DOHH2 (cell line): ENCODE measurements around the gene UNKL.

Experiments used
- CTCF ChIP-seq: fragments of 200-600 bp; sonication (generic); IDR thresholded peaks from one replicate; pipeline ENCODE4 v1.5.1; 2014; ENCODE audit warnings: antibody characterized with exemption, mild to moderate bottlenecking, low read depth, low read length; ENCODE audit not compliant: poor library complexity, severe bottlenecking
- EZH2phosphoT487 ChIP-seq: fragments of 200-600 bp; sonication (generic); IDR thresholded peaks from 2 replicates; pipeline ENCODE4 v1.6.1; 2017; ENCODE audit warnings: borderline replicate concordance, mild to moderate bottlenecking, antibody characterized with exemption, low read length, moderate library complexity, mixed read lengths

- TF ChIP-seq CTCF (no peak), EZH2phosphoT487 (no peak)
Observed at GRCh38 chr16:1354815-1355540, 59.5 kb downstream of the UNKL start.
